Measurements from ENCODE around the gene TBC1D8.

The TBC1D8 gene

DNA sequence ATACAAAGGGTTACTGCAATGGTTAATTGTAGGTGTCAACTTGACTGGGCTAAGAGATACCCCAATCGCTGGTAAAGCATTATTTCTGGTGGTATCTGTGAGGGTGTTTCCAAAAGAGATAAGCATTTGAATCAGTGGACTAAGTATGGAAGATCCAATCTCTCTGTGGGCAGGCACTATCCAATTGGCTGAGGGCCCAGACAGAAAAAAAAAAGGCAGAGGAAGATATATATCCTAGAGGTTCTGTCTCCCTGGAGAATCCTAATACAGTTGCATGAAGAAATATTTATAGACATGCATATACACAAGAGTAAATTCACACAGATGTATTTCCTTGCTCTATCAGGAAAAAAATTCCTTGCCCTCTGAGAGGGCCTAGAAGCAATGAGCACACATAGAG, 43.9 kb downstream of the TBC1D8 start:
- TF ChIP-seq ZNF70 (CRISPR knock-in tag; IDR thresholded peaks at IDR 0.05) (no peak), OSR1 (CRISPR knock-in tag; IDR thresholded peaks at IDR 0.05) (no peak), CSDC2 (CRISPR knock-in tag; IDR thresholded peaks at IDR 0.05) (no peak), ZNF565 (CRISPR knock-in tag; conservative IDR thresholded peaks at IDR 0.05; ENCODE audit: low read depth) (no peak), SNAI2 (CRISPR knock-in tag; IDR thresholded peaks at IDR 0.05) (no peak)
- no peak for ATAC-seq

DNA sequence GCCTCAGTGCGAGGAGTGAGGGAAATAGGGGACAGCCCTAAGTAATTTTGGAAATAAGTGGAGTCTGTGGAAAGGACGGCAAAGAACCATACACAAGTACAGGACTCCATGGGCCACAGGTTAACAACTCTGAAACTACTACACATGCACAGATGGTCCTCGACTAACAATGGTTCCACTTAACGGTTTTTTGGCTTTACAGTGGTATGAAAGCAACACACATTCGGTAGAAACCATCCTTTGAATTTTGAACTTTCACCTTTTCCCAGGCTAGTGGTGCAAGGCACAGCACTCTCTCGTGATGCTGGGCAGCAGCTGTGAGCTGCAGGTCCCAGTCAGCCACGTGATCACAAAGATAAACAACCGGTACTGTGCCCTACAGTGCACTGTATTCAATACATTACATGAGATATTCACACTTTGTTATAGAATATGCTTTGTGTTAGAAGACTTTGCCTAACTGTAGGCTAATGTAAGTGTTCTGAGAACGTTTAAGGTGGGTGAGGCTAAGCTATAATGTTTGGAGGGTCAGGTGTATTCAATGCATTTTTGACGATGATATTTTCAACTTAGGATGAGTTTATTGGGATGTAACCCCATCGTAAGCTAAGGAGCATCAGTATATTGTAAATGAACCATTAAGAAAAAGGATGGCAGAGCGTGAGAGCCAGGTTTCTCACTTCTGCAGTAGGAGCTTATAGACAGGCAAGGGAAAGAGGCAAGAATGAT, 44.6 kb downstream of the TBC1D8 start:
- TF ChIP-seq TOX (CRISPR knock-in tag; IDR thresholded peaks at IDR 0.05; ENCODE audit: borderline replicate concordance) (no peak), BACH2 (CRISPR knock-in tag; IDR thresholded peaks at IDR 0.05; ENCODE audit: borderline replicate concordance) (no peak), ZNF8 (CRISPR knock-in tag; IDR thresholded peaks at IDR 0.05) (no peak), PPARA (CRISPR knock-in tag; IDR thresholded peaks at IDR 0.05; ENCODE audit: borderline replicate concordance) (no peak), ZC3H10 (CRISPR knock-in tag; IDR thresholded peaks at IDR 0.05) (no peak), ZFP30 (CRISPR knock-in tag; IDR thresholded peaks at IDR 0.05) (no peak), ISL1 (CRISPR knock-in tag; IDR thresholded peaks at IDR 0.05) (no peak), CSDC2 (CRISPR knock-in tag; IDR thresholded peaks at IDR 0.05) (no peak), GLIS3 (CRISPR knock-in tag; IDR thresholded peaks at IDR 0.05) (no peak), ZFP3 (CRISPR knock-in tag; IDR thresholded peaks at IDR 0.05) (no peak), ESRRG (CRISPR knock-in tag; IDR thresholded peaks at IDR 0.05) (no peak), TCF4 (CRISPR knock-in tag; IDR thresholded peaks at IDR 0.05; ENCODE audit: borderline replicate concordance) (no peak), RARB (CRISPR knock-in tag; IDR thresholded peaks at IDR 0.05) (no peak)
- TF ChIP-seq, protein P1, sequence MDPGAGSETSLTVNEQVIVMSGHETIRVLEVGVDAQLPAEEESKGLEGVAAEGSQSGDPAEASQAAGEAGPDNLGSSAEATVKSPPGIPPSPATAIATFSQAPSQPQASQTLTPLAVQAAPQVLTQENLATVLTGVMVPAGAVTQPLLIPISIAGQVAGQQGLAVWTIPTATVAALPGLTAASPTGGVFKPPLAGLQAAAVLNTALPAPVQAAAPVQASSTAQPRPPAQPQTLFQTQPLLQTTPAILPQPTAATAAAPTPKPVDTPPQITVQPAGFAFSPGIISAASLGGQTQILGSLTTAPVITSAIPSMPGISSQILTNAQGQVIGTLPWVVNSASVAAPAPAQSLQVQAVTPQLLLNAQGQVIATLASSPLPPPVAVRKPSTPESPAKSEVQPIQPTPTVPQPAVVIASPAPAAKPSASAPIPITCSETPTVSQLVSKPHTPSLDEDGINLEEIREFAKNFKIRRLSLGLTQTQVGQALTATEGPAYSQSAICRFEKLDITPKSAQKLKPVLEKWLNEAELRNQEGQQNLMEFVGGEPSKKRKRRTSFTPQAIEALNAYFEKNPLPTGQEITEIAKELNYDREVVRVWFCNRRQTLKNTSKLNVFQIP (CRISPR knock-in tag; IDR thresholded peaks at IDR 0.05; ENCODE audit: borderline replicate concordance, low read depth) = no peak
- TF ChIP-seq, protein P2, sequence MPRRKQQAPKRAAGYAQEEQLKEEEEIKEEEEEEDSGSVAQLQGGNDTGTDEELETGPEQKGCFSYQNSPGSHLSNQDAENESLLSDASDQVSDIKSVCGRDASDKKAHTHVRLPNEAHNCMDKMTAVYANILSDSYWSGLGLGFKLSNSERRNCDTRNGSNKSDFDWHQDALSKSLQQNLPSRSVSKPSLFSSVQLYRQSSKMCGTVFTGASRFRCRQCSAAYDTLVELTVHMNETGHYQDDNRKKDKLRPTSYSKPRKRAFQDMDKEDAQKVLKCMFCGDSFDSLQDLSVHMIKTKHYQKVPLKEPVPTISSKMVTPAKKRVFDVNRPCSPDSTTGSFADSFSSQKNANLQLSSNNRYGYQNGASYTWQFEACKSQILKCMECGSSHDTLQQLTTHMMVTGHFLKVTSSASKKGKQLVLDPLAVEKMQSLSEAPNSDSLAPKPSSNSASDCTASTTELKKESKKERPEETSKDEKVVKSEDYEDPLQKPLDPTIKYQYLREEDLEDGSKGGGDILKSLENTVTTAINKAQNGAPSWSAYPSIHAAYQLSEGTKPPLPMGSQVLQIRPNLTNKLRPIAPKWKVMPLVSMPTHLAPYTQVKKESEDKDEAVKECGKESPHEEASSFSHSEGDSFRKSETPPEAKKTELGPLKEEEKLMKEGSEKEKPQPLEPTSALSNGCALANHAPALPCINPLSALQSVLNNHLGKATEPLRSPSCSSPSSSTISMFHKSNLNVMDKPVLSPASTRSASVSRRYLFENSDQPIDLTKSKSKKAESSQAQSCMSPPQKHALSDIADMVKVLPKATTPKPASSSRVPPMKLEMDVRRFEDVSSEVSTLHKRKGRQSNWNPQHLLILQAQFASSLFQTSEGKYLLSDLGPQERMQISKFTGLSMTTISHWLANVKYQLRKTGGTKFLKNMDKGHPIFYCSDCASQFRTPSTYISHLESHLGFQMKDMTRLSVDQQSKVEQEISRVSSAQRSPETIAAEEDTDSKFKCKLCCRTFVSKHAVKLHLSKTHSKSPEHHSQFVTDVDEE (CRISPR knock-in tag; IDR thresholded peaks at IDR 0.05) = no peak
- ATAC-seq = no peak

DNA sequence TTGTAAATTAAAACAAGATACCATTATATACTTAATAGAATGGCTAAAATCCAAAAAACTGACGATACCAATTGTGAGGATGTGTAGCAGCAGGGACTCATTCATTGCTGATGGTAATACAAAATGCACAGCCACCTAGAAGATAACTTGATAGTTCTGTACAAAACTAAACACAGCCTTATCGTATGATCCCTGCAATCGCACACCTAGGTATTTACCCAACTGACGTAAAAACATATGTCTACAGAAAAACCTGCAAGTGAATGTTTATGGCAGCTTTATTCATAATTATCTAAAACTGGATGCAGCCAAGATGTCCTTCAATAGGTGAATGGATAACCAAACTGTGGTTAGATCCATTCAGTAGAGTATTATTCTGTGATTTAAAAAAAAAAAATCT, 45.5 kb downstream of the TBC1D8 start:
- ATAC-seq = no peak
- TF ChIP-seq ZFP30 (CRISPR knock-in tag; IDR thresholded peaks at IDR 0.05) (no peak), RARB (CRISPR knock-in tag; IDR thresholded peaks at IDR 0.05) (no peak), PPARA (CRISPR knock-in tag; IDR thresholded peaks at IDR 0.05; ENCODE audit: borderline replicate concordance) (no peak), ZC3H10 (CRISPR knock-in tag; IDR thresholded peaks at IDR 0.05) (no peak), ZNF8 (CRISPR knock-in tag; IDR thresholded peaks at IDR 0.05) (no peak), ZNF70 (CRISPR knock-in tag; IDR thresholded peaks at IDR 0.05) (no peak), TCF4 (CRISPR knock-in tag; IDR thresholded peaks at IDR 0.05; ENCODE audit: borderline replicate concordance) (no peak), ARNTL (CRISPR knock-in tag; IDR thresholded peaks at IDR 0.05; ENCODE audit: borderline replicate concordance, low read depth) (no peak), BACH2 (CRISPR knock-in tag; IDR thresholded peaks at IDR 0.05; ENCODE audit: borderline replicate concordance) (no peak), OSR1 (CRISPR knock-in tag; IDR thresholded peaks at IDR 0.05) (no peak), CSDC2 (CRISPR knock-in tag; IDR thresholded peaks at IDR 0.05) (no peak), SNAI2 (CRISPR knock-in tag; IDR thresholded peaks at IDR 0.05) (no peak), ZFP3 (CRISPR knock-in tag; IDR thresholded peaks at IDR 0.05) (no peak)
- TF ChIP-seq, protein P3, sequence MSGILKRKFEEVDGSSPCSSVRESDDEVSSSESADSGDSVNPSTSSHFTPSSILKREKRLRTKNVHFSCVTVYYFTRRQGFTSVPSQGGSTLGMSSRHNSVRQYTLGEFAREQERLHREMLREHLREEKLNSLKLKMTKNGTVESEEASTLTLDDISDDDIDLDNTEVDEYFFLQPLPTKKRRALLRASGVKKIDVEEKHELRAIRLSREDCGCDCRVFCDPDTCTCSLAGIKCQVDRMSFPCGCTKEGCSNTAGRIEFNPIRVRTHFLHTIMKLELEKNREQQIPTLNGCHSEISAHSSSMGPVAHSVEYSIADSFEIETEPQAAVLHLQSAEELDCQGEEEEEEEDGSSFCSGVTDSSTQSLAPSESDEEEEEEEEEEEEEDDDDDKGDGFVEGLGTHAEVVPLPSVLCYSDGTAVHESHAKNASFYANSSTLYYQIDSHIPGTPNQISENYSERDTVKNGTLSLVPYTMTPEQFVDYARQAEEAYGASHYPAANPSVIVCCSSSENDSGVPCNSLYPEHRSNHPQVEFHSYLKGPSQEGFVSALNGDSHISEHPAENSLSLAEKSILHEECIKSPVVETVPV (CRISPR knock-in tag; IDR thresholded peaks at IDR 0.05) = no peak
- TF ChIP-seq, protein P4, sequence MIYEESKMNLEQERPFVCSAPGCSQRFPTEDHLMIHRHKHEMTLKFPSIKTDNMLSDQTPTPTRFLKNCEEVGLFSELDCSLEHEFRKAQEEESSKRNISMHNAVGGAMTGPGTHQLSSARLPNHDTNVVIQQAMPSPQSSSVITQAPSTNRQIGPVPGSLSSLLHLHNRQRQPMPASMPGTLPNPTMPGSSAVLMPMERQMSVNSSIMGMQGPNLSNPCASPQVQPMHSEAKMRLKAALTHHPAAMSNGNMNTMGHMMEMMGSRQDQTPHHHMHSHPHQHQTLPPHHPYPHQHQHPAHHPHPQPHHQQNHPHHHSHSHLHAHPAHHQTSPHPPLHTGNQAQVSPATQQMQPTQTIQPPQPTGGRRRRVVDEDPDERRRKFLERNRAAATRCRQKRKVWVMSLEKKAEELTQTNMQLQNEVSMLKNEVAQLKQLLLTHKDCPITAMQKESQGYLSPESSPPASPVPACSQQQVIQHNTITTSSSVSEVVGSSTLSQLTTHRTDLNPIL (CRISPR knock-in tag; IDR thresholded peaks at IDR 0.05; ENCODE audit: low read depth) = no peak
- TF ChIP-seq, protein P5, sequence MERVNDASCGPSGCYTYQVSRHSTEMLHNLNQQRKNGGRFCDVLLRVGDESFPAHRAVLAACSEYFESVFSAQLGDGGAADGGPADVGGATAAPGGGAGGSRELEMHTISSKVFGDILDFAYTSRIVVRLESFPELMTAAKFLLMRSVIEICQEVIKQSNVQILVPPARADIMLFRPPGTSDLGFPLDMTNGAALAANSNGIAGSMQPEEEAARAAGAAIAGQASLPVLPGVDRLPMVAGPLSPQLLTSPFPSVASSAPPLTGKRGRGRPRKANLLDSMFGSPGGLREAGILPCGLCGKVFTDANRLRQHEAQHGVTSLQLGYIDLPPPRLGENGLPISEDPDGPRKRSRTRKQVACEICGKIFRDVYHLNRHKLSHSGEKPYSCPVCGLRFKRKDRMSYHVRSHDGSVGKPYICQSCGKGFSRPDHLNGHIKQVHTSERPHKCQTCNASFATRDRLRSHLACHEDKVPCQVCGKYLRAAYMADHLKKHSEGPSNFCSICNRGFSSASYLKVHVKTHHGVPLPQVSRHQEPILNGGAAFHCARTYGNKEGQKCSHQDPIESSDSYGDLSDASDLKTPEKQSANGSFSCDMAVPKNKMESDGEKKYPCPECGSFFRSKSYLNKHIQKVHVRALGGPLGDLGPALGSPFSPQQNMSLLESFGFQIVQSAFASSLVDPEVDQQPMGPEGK (CRISPR knock-in tag; IDR thresholded peaks at IDR 0.05; ENCODE audit: borderline replicate concordance) = no peak
- TF ChIP-seq, protein P2 (CRISPR knock-in tag; IDR thresholded peaks at IDR 0.05) = no peak
- TF ChIP-seq, protein P1 (CRISPR knock-in tag; IDR thresholded peaks at IDR 0.05; ENCODE audit: borderline replicate concordance, low read depth) = no peak

Data from SK-N-SH treated with all-trans-retinoic acid at 6 μM for 48 hours (cell line).